Measurements from ENCODE around the gene DNAJC5. TPM values are rescaled to one million over a fixed set of nuclear protein-coding genes. Genes with fewer than 3 reads are reported as not detected.
A peak's percentile ranks its signal among the peaks of the same experiment; 100 is the strongest.

Gene DNAJC5
- total RNA-seq, 2 experiments from 2014 or later = 21.4 to 22.5 TPM

DNA sequence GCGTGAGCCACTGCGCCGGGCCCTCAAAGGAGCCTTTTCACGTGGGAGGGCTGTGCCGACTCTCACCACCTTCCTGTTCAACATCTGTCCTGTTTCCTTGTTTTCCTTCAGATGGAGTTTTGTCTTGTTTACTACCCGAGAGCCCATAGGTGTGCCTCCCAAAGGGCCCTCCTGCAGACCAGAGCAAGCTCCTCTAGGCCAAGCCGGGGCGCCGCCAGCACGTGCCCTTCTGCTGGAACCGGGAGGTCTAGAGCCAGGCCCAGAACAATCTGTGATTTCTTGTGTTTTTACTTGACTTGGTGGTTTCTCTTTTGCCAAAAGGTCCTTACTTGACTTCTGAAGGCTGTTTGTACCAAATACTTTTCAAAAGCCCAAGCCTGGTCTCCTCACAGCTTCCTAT, 8.0 kb upstream of the DNAJC5 start:
- Mint-ChIP-seq H3K27ac (no peak overlapping the region), H3K27me3 (no peaks in the 10 kb centered on the region), H3K4me3 (no peak overlapping the region), H3K4me1 (ENCODE audit: low read depth) (no peaks in the 10 kb centered on the region), H3K36me3 (ENCODE audit: low read depth) (peaks cover 60% of the 10 kb centered on the region), H3K9me3 (no peaks in the 10 kb centered on the region)
- Histone ChIP-seq H3K9me3 (ENCODE audit: control insufficient read depth in 1 of 2, insufficient read depth in 1 of 2, low read length in 2 of 2) (no peaks in the 10 kb centered on the region), H3K27me3 (ENCODE audit: control insufficient read depth in 1 of 2, insufficient read depth in 2 of 2, low read length in 2 of 2) (no peaks in the 10 kb centered on the region), H3K4me3 (ENCODE audit: low read length) (no peak overlapping the region), H3K27ac (ENCODE audit: low read depth in 1 of 2, low read length in 2 of 2) (no peak overlapping the region), H3K4me1 (ENCODE audit: insufficient read depth, low read length) (no peaks in the 10 kb centered on the region), H3K36me3 (ENCODE audit: insufficient read depth, low read length) (peaks cover 62% of the 10 kb centered on the region)
- ChIA-PET CTCF (no interaction called here), POLR2A (no interaction called here)
- DNase-seq = no peak
- TF ChIP-seq, protein P1, sequence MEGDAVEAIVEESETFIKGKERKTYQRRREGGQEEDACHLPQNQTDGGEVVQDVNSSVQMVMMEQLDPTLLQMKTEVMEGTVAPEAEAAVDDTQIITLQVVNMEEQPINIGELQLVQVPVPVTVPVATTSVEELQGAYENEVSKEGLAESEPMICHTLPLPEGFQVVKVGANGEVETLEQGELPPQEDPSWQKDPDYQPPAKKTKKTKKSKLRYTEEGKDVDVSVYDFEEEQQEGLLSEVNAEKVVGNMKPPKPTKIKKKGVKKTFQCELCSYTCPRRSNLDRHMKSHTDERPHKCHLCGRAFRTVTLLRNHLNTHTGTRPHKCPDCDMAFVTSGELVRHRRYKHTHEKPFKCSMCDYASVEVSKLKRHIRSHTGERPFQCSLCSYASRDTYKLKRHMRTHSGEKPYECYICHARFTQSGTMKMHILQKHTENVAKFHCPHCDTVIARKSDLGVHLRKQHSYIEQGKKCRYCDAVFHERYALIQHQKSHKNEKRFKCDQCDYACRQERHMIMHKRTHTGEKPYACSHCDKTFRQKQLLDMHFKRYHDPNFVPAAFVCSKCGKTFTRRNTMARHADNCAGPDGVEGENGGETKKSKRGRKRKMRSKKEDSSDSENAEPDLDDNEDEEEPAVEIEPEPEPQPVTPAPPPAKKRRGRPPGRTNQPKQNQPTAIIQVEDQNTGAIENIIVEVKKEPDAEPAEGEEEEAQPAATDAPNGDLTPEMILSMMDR (IDR thresholded peaks at IDR 0.05) = no peak
- no peak for ATAC-seq (ENCODE audit: poor library complexity)
- intact Hi-C loops (cut with DNase I, micrococcal nuclease) = no loop called here

DNA sequence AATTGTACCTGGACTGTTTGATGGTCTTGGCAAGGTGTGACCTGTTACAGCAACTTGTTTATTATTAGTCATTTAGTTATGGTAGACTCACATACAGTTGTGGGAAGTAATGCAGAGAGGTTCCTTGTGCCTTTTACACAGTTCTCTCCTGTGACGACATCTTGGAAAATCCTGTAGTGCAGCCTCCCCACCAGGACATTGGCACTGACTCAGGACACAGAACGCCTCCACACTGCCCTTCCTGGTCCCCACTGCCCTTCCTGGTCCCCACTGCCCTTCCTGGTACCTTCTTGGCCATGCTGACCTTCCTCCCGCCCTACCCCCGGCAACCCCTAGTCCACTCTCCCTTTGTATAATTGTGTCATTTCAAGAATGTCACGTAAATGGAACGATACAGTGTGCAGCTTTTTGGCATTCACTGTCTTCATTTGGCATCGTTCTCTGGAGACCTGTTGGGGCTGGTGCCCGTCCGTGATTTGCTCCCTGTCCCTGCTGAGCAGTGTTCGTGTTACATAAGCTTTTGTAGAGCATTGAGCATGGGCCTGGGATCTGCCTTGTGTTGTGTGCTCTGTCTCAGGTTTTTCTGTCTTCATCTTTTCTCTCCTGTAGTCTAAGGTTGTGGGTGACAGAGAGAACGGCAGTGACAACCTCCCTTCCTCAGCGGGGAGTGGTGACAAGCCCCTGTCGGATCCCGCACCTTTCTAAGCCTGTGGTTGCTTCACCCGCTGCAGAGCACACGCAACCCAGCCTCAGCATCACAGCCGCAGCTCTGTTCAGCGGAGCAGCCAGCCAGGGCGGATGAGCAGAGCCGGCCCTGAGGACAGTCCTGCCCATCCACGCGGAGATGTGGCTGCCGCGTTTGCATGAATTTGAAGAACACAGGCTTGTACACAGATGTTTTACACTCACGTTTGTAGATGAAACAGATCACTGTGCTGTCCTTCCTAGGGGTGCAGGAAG, 5.4 kb upstream of the DNAJC5 start:
- Mint-ChIP-seq H3K36me3 (ENCODE audit: low read depth) (peaks cover 45% of the 10 kb centered on the region), H3K4me1 (ENCODE audit: low read depth) (peaks cover 7% of the 10 kb centered on the region), H3K27me3 (no peaks in the 10 kb centered on the region), H3K9me3 (no peaks in the 10 kb centered on the region), H3K27ac (no peak overlapping the region), H3K4me3 (no peak overlapping the region)
- intact Hi-C loops (cut with DNase I, micrococcal nuclease) = no loop called here
- ATAC-seq (ENCODE audit: poor library complexity) (no peak), DNase-seq (peak in 2 of 14 experiments; percentile 45 to 59)
- H3K36me3 ChIP-seq (ENCODE audit: insufficient read depth, low read length) = peaks cover 42% of the 10 kb centered on the region
- CTCF ChIA-PET = no interaction called here
- no peaks in the 10 kb centered on the region for H3K27me3 ChIP-seq (ENCODE audit: control insufficient read depth in 1 of 2, insufficient read depth in 2 of 2, low read length in 2 of 2)
- H3K4me1 ChIP-seq (ENCODE audit: insufficient read depth, low read length) = peaks cover 7% of the 10 kb centered on the region
- H3K9me3 ChIP-seq (ENCODE audit: control insufficient read depth in 1 of 2, insufficient read depth in 1 of 2, low read length in 2 of 2) = no peaks in the 10 kb centered on the region
- TF ChIP-seq, protein P1 (IDR thresholded peaks at IDR 0.05) = no peak
- POLR2A ChIA-PET = no interaction called here
- H3K27ac ChIP-seq (ENCODE audit: low read depth in 1 of 2, low read length in 2 of 2) = no peak overlapping the region
- H3K4me3 ChIP-seq (ENCODE audit: low read length) = no peak overlapping the region

- H3K27ac ChIP-seq (ENCODE audit: low read depth in 1 of 2, low read length in 2 of 2) = no peak overlapping the region
- CTCF ChIA-PET = no interaction called here
- Mint-ChIP-seq H3K27ac (no peak overlapping the region), H3K4me3 (no peak overlapping the region), H3K27me3 (no peaks in the 10 kb centered on the region), H3K4me1 (ENCODE audit: low read depth) (peaks cover 9% of the 10 kb centered on the region), H3K9me3 (no peaks in the 10 kb centered on the region), H3K36me3 (ENCODE audit: low read depth) (peaks cover 38% of the 10 kb centered on the region)
- TF ChIP-seq, protein P1 (IDR thresholded peaks at IDR 0.05) = no peak
- intact Hi-C loops (cut with DNase I, micrococcal nuclease) = no loop called here
- no peak for ATAC-seq (ENCODE audit: poor library complexity)
- peaks cover 37% of the 10 kb centered on the region for H3K36me3 ChIP-seq (ENCODE audit: insufficient read depth, low read length)
- H3K4me1 ChIP-seq (ENCODE audit: insufficient read depth, low read length) = peaks cover 10% of the 10 kb centered on the region
- H3K9me3 ChIP-seq (ENCODE audit: control insufficient read depth in 1 of 2, insufficient read depth in 1 of 2, low read length in 2 of 2) = no peaks in the 10 kb centered on the region
- H3K4me3 ChIP-seq (ENCODE audit: low read length) = no peak overlapping the region
- H3K27me3 ChIP-seq (ENCODE audit: control insufficient read depth in 1 of 2, insufficient read depth in 2 of 2, low read length in 2 of 2) = no peaks in the 10 kb centered on the region
- DNase-seq = no peak
- POLR2A ChIA-PET = no interaction called here
Observed at GRCh38 chr20:63890201-63890576, 4.7 kb upstream of the DNAJC5 start.
